COLO668 (cell line): ENCODE results near the gene MXRA7.

ENCODE experiments used
- DNase-seq: peaks from one replicate; lab custom pipeline; 2025; ENCODE audit not compliant: unreplicated experiment; lab: John Stamatoyannopoulos, UW

Gene MXRA7

DNA sequence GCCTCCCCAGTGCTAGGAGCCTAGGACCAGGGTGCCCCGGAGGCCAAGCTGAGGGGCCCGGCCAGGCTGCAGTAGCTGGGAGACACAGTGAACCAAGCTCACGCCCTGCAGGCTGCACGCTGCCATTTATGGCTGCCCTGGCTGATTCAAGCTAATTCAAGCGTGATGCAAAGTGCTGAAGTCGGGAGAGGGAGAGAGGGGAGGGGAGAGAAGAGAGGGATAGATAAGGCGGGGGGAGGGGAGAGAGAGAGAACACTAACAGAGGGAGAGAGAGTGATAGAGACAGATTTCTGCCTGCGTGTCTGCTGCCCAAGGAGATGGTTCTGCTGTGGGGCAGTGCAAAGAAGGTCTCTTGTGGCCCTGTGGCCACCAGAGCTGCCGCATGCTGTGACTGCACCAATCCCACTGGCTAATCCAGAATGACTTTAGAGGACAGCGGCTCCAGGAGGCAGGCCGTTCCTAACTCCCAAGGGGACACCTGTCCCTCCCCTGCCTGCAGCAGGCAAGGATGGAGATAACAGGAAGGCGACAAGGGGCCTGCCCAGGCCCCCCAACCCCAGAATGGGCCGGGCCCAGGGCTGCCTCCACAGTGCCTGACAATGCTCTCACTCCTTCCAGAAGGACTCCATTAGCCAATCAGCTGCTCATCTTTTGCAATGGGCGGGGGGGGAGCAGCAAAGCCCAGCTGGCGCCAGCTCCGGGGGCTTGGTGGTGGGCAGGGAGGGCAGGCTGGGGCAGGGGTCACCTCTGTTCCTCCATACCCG lies 12.9 kb downstream of the MXRA7 start:
- no peak for DNase-seq

DNA sequence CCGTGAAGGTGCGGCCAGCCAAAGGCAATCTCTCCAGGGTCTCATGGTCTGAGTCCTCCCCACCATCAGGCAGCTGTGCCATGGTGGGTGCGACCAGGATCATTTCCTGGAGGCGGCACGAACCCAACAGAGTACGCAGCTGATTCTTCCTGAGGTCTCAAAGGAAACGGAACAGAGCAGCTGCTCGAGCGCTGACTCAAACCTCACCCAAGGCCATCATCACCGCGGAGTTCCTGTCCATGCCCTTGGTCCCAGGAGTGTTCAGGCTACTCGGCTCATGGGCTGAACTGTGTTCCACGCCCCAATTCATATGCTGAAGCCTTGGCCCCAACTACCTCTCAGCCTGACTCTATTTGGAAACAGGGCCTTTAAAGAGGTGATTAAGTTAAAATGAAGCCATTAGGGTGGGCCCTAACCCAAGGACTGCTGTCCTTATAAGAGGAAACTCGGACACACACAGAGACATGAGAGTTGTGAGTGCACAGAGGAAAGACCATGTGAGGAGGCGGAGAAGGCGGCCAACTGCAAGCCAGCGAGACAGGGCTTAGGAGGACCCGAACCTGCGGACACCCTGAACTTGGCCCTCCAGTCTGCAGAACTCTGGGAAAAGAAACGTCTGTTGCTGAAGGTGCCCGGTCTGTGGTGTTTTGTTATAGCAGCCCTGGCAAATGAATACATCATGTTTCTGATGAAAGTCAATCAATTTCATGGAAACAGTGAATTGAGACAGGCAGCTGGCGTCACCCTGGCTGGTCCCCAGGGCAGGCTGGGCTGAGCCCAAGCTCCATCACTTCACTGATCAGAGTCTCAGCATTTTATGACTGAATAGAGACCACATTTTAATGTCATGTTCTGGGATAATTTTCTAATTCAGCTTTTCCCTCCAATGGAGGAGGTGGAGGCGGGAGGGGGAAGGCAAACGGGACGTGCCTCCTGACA lies 13.7 kb downstream of the MXRA7 start:
- DNase-seq = no peak

DNA sequence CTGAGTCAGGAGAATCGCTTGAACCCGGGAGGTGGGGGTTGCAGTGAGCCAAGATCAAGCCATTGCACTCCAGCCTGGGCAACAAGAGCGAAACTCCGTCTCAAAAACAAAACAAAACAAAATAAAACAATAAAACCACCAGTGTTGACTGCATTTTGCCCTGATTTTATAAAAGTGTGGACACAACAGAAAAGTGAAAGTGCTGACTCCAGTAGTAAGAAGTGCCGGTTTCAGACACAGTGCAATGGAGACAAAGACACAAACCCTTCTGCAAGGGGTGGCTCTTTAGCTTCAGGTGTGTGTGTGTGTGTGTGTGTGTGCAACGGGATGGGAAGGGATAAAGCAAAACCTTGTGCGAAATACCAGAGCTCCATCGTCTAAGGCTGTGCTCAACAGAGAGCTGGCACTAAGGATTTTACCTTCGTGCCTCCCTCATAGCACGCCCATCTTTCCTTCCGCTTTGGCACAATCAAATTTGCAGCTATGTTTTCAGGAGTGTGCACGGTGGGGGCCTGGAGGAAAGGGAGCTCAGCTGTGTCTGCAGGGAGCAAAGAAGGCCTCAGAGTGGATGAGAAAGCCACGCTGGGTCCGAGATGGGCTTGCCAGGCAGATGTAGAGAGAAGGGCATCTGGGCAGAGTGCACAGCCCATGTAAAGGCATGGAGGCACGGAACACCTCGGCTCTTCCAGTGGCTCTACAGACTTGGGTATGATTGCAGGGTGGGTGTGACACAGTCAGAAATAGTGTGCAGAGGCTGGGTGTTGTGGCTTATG lies 15.5 kb downstream of the MXRA7 start:
- DNase-seq = no peak

DNA sequence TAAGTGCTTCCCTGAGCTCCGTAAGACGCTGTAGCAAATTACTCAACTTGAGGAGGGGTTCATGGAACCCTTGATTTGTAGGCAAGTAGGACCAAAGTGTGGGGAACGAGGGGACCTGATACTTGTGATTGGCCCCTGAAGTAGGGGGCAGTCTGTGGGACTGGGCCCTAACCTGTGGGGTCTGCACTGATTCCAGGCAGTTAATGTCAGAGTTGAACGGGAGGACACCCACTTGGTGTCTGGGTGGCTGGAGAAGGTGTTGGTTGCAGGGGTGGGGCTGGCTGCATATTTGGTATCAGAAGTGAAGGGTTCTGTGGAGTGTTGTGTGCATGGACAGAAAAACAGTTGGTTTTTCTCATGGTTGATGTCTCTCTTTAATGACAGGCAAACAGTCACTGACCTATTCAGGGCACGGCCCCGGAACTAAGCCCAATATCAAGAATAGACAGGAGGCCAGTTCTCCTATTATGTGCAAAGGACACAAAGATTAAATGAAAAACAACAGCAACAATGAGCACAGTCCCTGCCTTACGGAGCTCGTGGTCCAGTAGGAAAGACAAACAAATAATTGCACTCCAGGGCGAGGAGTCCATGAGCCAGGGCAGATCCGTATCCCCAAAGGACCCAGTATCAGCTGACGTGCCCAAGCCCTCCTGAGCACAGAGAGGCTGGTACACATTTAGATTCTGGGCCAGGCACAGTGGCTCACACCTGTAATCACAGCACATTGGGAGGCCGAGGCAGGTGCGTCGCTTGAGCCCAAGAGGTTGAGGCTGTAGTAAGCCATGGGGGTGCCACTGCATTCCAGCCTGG lies 19.2 kb downstream of the MXRA7 start:
- no peak for DNase-seq

DNA sequence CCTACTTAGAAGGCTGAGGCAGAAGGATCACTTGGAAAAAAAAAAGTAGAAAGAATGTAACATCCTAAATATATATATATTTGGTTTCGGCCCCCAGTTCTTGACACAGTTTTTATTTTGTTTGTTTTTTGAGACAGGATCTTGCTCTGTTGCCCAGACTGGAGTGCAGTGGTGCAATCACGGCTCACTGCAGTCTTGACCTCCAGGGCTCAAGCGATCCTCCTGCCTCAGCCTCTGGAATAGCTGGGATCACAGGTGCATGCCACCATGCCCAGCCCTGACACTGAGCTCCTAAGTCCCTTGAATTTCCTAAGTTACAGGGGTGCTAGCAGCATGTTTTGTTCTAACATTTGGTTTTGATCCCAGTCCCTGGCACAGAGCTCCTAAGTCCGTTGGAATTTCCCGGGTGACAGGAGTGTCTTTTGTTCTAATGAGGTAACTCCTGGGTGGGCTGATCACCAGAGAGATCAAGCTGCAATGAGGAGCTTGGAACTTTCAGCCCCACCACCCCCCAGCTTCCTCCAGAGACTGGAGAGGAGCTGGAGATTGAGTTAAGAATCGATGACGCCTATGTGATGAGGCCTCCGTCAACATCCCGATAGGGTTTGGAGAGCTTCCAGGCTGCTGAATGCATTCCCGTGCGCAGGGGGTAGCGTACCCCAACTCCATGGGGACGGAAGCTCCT lies 20.0 kb downstream of the MXRA7 start:
- DNase-seq = no peak

DNA sequence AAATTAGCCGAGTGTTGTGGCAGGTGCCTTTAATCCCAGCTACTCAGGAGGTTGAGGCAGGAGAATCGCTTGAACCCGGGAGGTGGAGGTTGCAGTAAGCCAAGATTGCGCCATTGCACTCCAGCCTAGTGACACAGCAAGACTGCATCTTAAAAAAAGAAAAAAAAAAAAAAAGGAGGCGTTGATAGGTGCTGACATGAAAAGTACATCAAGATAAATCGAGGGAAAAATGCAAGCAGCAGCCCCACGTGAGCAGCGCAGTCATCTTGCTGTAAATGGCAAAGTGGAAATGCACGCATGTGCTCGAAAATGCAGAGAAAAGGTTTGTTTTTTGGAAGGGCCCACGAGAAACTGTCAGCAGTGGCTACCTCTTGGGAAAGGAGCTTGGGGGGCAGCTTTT lies 20.9 kb downstream of the MXRA7 start:
- no peak for DNase-seq

DNA sequence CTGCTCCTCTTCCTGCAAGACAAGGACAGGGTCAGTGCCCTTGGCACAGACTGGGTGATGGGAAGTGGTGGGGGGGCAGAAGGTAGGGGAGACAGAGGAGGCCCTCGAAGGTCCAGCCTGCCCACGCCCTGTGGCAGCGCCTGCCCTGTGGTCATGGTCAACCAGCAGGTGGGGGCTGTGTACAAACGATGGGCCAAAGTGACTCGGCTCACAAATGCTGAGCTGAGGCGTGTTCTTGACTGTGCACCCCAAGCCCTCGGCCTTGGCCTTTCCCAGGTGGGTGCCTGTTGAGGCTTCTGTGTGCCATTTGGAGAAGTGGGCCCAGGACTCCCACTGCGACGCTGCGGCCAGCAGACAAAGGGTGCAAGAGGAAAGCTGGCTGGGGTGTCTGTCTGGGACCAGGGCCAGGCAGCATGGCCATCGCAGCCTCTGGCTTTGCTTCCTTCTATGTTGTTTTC lies 22.6 kb downstream of the MXRA7 start:
- no peak for DNase-seq

DNA sequence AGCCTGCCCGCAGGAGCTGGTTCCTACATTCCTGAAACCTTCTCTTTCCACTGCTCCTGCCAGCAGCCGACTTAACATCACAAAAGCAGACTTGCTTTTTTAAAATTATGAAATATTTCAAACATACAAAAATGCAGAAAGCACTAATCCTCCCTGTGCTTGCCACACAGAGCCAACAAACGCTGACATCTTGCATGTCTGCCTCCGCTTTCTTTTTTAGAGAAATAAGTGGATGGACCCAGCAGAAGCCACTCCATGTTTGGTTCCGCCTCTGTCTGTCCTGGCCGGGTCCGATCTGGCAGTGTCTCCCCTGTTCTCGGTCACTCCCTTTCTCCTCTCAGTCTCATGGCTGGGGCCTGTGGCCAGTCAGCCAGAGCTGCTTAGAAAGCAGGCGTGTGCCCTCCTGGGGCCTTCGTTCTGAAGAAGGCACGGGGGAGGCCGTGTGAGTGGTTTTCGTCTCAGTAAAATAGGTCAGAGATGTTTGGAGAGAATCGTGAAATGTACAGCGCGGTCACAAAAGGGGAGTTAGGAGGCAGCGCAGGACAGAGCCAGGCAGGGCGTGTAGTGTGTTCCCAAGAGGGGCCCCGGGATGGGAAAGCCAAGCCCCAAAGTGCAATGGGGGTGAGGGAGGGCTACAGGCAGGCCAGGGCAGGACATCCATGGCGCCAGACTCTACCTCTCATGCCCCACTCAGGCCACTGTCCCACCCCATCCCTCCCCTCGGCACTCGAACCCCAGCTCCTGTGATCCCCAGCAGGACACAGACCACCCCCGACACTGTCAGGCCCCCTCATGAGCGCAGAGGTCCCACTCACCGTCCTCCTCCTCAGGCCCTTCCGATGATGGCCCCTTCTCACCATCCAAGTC lies 23.2 kb downstream of the MXRA7 start:
- no peak for DNase-seq

DNA sequence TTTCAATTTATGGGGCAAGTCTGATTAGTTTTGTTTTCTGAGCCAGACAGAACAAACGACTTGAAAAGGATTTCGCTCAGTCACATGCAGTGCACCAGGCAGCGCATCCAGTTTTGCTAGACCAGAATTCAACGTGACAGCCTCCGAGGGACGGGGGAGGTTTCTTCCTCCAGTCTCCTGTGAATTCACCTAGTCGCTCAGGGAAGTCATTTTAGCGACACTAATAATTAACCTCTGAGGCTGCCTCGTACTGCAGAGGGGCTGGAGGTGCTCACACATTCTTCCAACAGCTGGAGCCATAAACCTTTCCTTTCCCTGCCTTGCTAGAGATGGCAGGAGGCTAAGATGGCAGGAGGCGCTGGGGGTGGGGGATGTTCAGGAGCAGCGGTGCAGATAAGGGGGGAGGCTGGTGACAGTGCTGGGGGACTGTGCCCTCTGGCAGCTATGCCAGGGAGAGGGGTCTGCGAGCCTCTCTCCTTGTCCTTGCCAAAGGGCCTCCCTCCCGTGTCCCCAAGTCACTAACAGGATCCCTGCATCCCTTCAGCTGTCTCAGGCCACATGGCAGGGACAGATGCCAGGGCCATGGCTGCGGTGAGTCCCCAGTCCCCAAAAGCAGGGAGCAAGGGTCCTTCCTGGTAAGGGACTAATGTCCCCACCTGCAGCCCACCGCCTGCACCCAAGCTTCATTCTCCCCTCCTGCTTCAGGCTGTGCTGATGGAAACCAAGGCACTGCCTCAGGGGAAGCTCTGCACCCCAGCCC lies 24.0 kb downstream of the MXRA7 start:
- DNase-seq = no peak

DNA sequence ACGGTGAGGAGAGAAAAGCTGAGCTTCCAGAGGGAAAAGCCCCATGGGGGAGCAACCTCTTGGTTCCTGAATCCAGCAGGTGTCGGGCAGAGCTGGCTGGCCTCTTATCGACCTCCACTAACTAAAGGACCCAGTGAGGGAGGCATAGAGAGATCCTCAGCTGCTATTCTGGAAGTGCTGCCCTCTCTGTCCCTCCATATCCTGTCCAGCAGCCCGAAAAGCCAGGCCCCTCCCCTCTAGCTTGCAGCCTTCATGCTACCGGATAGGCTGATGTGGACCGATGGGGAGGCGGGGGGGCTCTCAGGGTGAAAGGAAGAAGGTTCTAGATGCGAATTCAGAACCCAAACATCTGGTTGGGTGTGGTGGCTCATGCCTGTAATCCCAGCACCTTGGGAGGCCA lies 24.9 kb downstream of the MXRA7 start:
- no peak for DNase-seq

DNA sequence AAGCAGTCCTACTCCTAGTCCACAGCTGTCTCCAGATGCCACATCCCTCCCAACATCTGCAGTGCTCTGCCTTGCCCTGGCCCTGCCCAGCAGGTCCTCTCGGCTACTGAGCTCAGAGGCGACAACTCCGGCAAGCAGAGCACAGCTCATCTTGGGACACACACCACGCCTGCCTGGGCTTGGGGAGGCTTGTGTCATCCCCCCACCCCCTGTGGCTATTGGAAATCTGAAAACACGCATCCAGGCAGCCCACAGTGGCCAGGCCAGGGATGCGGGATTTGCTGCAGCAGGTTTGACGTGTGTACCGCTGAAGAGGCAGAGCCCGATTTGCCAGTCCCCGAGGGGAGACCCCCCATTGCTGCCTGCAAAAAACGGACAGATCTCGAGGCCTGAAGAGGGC lies 25.4 kb downstream of the MXRA7 start:
- no peak for DNase-seq

DNA sequence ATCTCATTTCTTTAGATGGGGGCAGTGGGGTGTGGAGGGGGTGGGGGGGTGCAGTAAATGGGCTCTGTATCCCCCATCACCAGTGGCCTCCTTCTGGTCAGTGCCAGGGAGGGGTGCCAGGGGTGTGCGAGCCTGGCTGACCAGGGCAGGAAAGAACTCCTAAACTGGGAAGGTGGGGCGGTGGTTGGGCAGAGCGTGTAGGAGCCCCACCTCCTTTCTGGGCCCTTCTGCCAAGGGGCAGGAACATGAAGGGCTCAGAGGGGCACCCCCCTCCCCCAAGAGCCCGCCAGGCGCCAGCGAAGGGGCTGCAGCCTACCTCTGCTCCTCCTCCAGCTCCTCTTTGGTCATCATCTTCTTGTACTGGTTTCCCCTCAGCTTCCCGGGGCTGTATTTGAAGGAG lies 26.0 kb downstream of the MXRA7 start:
- DNase-seq = no peak

DNA sequence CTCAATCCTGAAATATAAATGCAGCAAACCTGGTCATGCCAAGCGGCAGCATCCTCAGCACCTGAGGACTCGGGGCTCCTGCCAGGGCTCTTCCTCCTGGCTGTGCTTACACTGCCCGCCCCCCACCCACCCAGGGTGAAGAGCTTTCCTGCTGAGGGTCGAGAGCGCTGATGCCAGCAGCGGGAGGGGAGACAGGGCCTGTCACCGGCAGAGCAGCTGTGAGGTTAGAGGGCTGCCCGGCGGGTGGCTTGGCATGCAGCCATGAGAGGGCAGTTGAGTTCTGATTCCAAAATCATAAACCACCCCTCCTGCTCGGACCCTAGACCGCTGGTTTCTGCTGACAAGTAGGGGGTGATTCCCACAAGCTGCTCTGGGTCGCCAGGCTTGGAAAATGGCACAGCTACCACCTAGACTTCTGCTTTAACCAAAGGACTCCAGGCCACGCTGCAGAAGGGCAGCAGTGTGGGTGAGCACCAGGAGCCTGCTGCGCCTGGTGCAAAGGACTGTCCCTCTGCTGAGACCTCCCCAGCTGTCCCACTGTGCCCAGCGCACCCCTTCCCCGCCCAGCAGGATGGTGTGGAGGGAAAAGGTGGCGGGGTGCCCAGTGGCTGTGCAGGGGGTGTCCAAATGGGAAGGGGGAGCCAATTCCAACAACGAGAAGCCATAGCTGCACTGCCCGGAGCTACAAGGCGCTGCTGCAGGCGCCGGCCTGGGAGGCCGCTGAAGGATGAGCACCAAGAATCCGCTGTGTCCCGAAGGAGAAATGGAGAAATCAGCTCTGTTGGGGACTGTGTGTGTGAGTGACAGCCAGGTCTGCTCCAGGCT lies 26.6 kb downstream of the MXRA7 start:
- DNase-seq = no peak

DNA sequence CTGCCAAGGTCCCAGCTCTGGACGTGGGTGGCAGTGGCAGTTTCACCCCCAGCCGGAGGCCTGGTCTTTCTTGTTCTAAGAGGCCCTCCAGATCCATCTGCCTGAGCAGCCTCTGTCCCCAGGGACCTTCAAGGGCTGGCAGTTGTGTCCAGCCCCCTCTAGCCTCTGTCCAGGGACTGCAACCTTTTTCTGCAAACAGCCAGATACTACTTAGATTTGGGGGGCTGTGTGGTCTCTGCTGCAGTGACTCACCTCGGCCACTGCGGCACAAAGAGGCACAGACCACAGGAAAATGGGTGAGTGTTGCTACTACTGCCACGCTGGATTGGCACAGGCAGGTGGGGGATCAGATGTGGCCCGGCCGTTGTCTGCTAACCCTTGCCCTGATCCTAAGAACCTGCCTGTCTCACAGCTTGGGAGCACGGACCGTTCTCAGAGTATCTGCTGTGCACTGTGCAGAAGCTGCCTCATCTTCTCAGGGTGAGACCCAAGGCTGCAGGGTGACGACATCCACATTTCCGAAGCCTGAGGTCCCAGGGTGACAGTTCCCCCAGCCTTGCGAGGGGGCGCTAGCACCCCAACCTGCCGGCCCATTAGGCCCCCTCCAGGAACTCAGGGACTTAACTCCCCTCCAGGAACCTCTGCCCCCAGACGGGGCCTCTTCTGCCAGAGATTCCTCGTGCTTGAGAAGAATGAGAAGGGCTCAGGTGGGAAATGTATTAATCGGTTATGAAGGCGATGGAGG lies 27.6 kb downstream of the MXRA7 start:
- no peak for DNase-seq

DNA sequence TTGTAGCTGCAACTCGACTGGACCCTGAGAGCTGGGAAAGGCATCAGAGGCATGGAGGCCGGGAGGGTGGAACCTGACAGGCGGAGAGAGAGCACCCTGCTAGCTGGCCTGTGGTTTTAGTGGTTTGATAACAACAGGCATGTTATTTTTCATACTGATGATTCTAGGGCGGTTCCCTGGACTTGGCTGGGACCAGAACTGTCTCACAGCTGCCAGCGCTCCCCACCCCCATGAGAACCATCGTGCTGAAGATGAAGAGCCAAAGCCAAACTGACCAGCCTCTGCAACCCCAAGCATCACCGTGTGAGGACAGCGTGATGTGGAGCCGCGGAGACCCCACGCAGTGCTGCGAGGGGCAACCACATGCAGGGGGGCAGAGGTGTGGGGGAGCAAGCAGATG lies 28.5 kb downstream of the MXRA7 start:
- DNase-seq = no peak

DNA sequence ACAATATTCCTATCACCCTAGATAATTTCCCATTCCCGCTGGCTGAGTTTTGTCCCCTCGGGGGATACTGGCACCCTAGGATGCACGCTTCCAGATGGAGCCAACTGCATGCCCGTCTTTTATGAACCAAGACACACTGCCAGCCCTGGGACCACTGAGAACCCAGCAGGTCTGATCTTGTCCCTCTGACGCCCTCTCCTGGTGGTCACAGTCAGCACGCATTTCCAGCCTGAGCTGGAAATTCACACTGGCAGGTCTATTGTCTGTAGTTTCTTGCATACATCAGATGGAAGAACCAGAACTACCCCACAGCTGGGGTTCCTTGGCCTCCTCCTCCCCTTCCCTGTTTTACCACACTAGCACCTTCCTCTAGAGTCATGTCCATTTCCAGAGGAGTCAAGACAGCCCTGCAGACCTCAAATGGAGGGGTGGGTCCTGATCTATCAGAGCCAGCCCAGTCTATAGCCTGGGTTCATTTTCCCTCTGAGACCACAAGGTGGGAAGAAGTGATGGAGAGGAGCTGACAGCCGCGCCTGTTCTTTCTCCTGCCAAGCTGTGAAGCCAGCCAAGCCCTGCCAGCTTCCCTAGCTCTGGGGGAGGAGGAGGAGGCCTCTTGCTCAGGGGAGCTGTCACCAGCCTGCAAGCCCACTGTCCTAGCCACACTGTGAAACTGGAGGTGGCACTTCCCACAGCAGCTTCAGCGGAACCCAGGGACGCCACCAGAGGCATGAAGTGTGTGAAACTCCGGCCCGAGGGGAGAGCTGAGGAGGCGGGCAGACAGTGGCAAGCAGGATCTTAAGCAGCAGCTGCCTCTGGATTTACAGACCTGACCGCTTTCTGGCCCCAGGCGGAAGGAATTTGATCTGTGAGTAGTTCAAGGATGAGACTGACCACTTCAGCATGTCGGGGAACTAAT lies 29.3 kb downstream of the MXRA7 start:
- DNase-seq = peak; percentile 49
